GM19238 (cell line): Measurements from ENCODE around the gene POP4.
"Not testable (repeated sequence)": the region's sequence is repeated elsewhere in the genome, so short reads cannot be mapped to it uniquely, and the experiment has no call there.

Source experiments
- DNase-seq: peaks from one replicate; pipeline ENCODE4 v3.0.0; 2011; ENCODE audit warnings: low spot score; ENCODE audit not compliant: insufficient read length

Gene POP4

DNA sequence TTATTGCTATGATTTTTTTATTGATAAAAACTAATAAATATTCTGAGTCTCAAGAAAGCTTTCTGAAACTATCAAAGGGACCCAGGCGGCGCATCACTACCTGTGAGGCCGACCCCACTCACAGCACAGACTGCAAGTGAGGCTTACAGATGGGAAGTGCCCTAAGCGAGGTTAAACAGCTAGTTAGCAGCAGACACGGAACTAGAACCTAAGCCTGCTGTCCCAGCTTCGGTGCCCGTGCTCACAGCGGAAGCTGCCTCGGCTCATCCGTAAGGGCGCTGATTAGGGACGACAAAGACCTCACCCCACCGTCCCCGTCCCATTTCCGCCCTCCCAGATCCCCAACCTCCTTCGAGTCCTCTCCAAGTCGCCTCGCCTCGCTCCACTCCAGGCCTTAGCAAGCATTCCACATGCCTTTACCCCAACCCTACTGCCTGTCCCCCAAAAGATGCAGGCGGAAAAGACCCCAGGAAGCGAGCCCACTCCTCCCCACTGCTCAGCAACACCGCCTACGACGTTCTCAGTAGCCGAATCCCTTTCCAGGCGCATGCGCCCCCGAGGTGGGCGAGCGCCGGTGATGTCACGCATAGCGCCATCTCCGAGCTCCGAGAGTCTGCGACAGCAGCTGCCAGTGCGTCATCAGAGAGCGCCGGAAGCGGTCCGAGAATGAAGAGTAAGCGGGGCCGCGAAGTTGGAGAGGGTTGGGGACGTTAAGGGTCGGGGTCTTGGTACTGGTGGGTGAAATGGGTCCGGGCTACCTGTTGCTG is at the start of gene POP4:
Gene POP4 (plus strand): TSS at position 631 of the 767 bp plus-strand sequence. CDS start 36 bp downstream, at position 667.
- DNase-seq, result peak; percentile 98

DNA sequence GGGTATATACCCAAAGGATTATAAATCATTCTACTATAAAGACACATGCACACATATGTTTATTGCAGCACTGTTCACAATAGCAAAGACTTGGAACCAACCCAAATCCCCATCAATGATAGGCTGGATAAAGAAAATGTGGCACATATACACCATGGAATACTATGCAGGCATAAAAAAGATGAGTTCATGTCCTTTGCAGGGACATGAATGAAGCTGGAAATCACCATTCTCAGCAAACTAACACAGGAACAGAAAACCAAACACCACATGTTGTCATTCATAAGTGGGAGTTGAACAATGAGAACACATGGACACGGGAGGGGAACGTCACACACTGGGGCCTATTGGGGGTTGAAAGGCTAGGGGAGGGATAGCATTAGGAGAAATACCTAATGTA is 47.0 kb upstream of the POP4 start:
- DNase-seq, result not testable (repeated sequence)

DNA sequence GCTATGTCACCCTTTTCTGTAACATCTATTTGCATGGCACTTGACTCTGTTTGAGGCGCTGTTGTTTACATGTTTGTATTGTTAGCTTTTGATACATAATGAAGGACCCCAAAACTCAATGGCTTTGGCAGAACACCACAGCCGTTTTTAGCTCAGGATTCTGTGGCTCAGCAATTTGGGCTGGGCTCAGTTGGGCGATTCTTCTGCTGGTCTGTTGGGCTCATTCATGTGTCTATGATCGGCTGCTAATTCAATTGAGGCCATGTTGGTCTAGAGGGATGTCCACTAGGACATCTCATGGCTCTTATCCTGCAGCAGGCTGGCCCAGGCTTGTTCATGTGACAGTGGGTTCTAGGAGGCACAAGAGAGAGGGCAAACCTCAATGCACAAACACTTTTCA is 46.3 kb upstream of the POP4 start:
- no peak for DNase-seq

- DNase-seq, result no peak
Observed at GRCh38 chr19:29560313-29561075, 45.6 kb upstream of the POP4 start.

GRCh38 chr19:29561601-29562000 is 44.5 kb upstream of the POP4 start:
- DNase-seq, result no peak

DNA sequence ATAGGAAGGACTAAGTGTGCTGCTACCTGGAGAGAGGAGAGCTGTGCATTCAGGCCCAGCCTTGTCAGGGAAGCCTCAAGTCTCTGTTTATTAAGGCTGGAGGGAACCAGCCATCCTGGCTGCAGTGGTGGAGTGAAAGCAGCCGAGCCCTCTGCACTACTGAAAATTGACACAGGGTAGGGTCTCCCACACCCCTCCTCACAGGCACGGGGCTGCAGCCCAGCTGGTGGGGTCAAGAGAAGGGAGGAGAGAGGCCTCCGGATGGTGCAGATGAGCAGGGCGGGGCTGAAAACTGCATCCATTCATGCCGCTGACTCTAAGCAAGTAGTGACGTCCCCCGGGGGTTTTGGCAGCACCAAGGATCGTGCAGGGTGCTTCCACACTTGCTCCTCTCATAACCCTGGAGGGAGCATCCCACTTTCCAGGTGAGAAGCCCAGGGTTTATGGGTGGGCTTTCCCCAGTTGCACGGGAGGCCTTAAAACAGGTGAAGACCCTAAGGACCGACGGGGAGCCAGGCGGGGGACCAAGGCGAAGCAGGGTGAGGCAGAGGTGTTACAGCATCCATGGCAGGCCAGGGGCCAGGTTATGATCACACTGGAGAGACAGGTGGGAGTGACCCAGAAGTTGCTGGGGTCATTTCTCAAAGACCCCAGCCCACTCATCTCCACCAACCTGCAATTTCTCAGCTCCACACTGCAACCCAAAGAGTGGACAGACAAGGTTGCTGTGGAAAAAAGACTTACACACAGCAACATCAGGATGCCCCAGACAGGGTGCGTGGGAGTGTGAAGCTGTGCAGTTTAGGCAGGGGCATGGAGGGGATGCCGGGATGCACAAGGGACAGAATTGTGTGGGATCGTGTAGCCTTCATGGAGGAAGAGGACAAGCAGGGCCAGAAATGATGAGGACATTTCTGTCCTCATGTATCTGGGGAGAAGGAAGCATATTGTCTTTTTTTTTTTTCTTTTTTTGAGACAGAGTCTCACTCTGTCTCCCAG is 43.5 kb upstream of the POP4 start:
- DNase-seq, result no peak

DNA sequence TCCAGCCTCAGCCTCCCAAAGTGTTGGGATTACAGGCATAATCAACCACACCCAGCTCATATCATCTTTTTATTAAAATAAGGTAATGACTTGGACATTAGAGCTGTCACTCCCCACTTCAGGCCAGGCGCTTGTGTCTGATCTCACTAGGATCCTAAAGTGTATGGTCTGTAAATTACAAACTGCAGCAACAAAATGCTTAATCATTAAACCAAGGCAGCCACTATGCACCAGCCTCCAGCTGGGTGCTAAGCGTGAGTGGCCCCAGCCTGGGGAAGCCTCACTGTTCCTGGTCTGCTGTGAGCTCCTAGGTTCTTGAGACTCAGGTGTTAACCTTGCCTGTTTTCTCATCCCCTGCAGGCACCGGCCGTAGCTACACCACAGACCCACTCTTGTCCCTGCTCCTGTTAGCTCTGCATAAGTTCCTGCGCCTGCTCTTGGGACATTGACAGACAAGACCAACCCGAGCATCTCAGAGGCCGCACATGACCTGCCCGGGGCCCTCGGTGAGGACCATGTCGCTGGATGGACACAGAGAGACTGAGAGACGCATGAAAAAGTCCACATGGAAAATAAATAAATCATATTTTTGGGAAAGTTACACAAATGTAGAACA is 42.5 kb upstream of the POP4 start:
- no peak for DNase-seq

DNA sequence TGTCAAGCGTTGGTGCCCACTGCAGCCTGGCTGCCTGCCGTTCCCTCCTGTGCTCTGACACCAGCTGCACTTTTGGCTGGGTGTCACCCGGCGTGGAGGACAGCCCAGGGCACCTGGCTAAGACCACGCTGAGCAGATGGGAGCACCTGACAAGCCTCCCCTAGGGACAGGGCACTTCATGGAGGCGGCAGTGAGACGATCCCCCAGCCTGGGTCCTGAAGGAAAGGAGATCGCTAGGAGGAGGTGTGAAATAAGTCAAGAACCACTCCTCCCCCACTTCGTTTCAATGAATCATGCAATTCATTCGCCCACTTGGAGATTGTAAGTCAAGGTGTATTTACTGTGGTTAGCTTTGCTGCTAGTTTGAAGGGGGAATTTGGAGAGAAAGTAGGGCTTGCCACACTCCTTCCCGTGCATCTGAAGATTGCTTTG is 41.5 kb upstream of the POP4 start:
- no peak for DNase-seq

DNA sequence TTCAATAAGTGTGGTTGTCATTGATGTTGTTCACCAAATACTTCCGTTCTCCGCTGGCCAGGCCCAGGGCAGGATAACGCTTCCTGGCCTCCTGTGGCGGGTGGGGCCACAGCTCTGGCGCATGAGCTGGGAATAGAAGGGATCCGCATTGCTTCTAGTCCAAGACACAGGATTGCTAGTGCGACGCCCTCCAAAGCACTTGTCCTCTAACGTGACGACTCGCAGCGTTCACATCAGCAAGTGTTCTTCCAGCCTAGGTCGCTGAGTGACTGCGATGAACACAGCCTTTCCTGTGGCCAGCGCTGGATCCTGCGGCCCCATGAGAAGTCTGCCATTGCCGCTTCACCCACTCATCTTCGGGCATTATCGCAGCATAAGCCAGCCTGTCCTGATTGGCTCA is 40.9 kb upstream of the POP4 start:
- DNase-seq, result no peak

DNA sequence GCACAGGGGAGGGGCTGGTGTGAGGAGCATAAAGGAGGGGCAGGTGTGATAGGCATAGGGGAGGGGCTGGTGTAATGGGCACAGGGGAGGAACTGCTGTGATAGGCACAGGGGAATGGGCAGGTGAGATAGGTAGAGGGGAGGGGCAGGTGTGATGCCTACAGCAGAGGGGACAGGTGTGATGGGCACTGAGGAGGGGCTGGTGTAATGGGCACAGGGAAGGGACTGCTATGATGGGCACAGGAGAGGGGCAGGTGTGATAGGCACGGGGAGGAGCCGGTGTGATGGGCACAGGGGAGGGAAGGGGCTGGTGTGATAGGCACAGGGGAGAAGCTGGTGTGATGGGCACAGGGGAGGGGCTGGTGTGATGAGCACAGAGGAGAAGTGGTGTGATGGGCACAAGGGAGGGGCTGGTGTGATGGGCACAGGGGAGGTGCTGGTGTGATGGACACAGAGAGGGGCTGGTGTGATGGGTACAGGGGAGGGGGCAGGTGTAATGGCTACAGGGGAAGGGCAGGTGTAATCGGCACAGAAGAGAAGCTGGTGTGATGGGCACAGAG is 39.5 kb upstream of the POP4 start:
- no peak for DNase-seq

GRCh38 chr19:29567366-29567915 is 38.6 kb upstream of the POP4 start:
- no peak for DNase-seq

DNA sequence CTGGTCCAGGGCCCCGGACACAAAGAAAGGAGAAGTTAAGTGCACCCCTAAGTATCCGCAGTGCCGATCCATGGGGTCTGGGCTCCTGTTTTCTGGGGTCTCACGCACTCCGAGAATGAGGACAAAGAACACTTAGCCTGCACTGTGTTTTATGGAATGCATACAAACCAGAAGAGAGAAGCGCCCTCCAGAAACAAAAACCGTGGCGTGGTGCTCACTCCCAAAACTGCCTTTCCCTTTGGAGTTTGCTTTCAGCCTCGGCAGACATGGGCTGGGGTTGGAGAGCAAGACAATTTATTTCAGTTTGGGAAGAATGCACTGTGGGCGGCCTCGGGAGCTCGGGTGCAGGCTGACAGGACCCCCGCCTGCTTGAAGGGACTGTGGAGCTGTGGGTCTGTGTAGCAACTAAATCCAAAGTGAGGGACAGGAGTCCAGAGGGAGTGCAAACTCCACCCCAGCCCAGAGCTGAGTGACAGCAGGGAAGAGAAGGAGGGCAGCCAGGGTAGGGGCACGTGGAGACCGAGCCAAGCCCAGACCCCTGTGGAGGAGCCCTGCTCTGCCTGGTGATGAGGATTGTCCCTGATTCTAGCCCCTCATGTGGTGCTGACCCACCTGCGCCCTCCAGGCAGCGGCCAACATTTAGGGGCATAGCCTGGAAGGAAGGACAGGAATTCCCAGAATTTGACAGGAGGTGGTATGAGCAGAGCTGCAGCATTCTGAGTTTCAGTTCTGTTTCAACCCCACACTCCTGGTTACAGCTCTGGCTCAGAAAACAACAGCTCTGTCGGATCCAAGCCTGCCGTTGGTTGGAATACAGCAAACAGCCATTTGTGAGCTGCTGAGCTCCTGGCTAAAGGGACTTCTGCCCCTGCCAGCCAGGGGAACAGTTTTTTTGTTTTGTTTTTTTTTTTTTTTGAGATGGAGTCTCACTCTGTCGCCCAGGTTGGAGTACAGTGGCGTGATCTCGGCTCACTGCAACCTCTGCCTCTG is 37.8 kb upstream of the POP4 start:
- DNase-seq, result no peak

DNA sequence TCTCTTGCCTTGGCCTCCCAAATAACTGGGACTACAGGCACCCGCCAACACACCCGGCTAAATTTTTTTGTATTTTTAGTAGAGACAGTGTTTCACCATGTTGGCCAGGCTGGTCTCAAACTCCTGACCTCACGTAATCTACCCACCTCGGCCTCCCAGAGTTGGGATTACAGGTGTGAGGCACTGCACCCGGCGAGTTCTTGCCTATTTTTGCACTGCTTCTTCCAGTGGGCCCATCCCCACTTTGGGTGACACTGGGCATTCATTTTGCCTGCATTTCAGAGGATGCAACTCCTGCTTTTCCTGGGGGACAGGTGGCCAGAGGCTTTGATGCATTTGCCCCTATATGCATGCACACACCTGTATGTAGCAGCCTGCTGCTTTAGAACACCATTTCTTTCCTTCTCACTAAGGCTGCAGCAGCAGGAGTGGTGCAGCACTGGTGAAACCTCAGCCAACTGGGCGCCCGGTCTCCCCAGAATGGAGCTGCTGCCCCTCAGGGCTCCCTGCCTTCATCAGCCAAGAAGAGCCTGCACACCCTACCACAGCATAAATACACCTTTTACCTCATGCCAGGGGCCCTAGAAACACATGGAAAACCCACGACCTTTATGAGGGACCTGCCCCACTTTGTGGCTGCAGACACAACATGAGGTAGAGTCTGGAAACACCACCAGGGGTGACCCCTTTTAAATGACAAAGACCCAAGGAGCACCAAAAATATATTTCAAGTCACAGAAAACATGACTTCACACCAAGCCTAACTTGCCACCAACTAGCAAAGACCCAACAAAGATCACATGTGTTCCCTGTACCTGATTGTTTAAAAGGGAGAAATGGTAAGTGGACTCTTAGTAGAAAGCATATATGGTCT is 36.8 kb upstream of the POP4 start:
- DNase-seq, result no peak

- DNase-seq, result no peak
Observed at GRCh38 chr19:29571181-29571580, 34.9 kb upstream of the POP4 start.

DNA sequence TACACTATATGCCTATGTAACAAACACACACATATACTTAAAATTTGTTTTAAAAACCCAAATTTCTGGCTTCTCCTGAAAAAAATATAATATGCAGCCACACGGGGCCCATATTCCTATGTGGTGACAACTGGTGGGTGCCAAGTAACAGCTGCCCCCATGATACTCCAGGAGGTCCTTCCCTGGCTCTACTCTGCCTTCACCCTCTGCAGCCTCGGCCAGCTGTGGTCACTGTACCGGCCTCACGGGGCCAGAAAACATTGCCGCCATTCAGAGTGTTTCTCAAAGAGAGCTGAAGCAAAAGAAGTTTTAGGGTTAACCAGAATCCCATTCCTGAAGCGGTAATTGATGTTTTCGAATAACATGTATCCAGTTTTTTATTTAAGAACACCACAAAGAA is 32.6 kb upstream of the POP4 start:
- no peak for DNase-seq

- no peak for DNase-seq
Observed at GRCh38 chr19:29574510-29574909, 31.6 kb upstream of the POP4 start.

GRCh38 chr19:29576046-29576606 is 30.0 kb upstream of the POP4 start:
- DNase-seq, result no peak
